ENCODE results near the gene GPR78.

Gene GPR78

GRCh38 chr4:8595237-8596087 lies 15.3 kb downstream of the GPR78 start:
- Histone ChIP-seq H3K27ac (ENCODE audit: extremely low read depth, low read depth, low read length) (no peak overlapping the region), H3K4me1 (ENCODE audit: control insufficient read depth, insufficient read depth, low read length) (no peaks in the 10 kb centered on the region), H3K9me3 (ENCODE audit: control insufficient read depth, insufficient read depth, low read depth, low read length) (no peaks in the 10 kb centered on the region), H3K36me3 (ENCODE audit: control insufficient read depth in 2 of 2, insufficient read depth in 1 of 2, low read length in 2 of 2) (no peaks in the 10 kb centered on the region), H3K4me3 (ENCODE audit: low read depth, low read length) (no peak overlapping the region)
- TF ChIP-seq FEZF1 (tag by site-specific recombination; IDR thresholded peaks at IDR 0.05) (peak; percentile 49; the same call in 1 of the 2 replicates), PATZ1 (tag by site-specific recombination; IDR thresholded peaks at IDR 0.05) (0 out of 2 replicates have a peak, but pooled peaks have one; percentile 19), GLI4 (tag by site-specific recombination; IDR thresholded peaks at IDR 0.05) (no peak), ZBTB48 (tag by site-specific recombination; IDR thresholded peaks at IDR 0.05) (peak; percentile 48; the same call in 1 of the 2 replicates)
- TF ChIP-seq, protein P1, sequence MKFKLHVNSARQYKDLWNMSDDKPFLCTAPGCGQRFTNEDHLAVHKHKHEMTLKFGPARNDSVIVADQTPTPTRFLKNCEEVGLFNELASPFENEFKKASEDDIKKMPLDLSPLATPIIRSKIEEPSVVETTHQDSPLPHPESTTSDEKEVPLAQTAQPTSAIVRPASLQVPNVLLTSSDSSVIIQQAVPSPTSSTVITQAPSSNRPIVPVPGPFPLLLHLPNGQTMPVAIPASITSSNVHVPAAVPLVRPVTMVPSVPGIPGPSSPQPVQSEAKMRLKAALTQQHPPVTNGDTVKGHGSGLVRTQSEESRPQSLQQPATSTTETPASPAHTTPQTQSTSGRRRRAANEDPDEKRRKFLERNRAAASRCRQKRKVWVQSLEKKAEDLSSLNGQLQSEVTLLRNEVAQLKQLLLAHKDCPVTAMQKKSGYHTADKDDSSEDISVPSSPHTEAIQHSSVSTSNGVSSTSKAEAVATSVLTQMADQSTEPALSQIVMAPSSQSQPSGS (tag by site-specific recombination; IDR thresholded peaks at IDR 0.05; ENCODE audit: low read depth), result peak; percentile 8; the same call in 1 of the 2 replicates
- TF ChIP-seq, protein P2, sequence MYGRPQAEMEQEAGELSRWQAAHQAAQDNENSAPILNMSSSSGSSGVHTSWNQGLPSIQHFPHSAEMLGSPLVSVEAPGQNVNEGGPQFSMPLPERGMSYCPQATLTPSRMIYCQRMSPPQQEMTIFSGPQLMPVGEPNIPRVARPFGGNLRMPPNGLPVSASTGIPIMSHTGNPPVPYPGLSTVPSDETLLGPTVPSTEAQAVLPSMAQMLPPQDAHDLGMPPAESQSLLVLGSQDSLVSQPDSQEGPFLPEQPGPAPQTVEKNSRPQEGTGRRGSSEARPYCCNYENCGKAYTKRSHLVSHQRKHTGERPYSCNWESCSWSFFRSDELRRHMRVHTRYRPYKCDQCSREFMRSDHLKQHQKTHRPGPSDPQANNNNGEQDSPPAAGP (tag by site-specific recombination; IDR thresholded peaks at IDR 0.05), result peak; percentile 68
- TF ChIP-seq, protein P3, sequence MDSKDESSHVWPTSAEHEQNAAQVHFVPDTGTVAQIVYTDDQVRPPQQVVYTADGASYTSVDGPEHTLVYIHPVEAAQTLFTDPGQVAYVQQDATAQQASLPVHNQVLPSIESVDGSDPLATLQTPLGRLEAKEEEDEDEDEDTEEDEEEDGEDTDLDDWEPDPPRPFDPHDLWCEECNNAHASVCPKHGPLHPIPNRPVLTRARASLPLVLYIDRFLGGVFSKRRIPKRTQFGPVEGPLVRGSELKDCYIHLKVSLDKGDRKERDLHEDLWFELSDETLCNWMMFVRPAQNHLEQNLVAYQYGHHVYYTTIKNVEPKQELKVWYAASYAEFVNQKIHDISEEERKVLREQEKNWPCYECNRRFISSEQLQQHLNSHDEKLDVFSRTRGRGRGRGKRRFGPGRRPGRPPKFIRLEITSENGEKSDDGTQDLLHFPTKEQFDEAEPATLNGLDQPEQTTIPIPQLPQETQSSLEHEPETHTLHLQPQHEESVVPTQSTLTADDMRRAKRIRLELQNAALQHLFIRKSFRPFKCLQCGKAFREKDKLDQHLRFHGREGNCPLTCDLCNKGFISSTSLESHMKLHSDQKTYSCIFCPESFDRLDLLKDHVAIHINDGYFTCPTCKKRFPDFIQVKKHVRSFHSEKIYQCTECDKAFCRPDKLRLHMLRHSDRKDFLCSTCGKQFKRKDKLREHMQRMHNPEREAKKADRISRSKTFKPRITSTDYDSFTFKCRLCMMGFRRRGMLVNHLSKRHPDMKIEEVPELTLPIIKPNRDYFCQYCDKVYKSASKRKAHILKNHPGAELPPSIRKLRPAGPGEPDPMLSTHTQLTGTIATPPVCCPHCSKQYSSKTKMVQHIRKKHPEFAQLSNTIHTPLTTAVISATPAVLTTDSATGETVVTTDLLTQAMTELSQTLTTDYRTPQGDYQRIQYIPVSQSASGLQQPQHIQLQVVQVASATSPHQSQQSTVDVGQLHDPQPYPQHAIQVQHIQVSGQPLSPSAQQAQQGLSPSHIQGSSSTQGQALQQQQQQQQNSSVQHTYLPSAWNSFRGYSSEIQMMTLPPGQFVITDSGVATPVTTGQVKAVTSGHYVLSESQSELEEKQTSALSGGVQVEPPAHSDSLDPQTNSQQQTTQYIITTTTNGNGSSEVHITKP (tag by site-specific recombination; IDR thresholded peaks at IDR 0.05), result 0 out of 2 replicates have a peak, but pooled peaks have one; percentile 19
- TF ChIP-seq, protein P4, sequence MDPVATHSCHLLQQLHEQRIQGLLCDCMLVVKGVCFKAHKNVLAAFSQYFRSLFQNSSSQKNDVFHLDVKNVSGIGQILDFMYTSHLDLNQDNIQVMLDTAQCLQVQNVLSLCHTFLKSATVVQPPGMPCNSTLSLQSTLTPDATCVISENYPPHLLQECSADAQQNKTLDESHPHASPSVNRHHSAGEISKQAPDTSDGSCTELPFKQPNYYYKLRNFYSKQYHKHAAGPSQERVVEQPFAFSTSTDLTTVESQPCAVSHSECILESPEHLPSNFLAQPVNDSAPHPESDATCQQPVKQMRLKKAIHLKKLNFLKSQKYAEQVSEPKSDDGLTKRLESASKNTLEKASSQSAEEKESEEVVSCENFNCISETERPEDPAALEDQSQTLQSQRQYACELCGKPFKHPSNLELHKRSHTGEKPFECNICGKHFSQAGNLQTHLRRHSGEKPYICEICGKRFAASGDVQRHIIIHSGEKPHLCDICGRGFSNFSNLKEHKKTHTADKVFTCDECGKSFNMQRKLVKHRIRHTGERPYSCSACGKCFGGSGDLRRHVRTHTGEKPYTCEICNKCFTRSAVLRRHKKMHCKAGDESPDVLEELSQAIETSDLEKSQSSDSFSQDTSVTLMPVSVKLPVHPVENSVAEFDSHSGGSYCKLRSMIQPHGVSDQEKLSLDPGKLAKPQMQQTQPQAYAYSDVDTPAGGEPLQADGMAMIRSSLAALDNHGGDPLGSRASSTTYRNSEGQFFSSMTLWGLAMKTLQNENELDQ (tag by site-specific recombination; IDR thresholded peaks at IDR 0.05; ENCODE audit: low read depth), result no peak
- ChIA-PET POLR2A (no interaction called here), CTCF (interaction anchor here (0.6 to 4.0 kb wide), 6 partner anchors 49 to 149 kb away, joined by 3 to 19 read pairs (median 3); no protein-coding TSS in a partner anchor)

DNA sequence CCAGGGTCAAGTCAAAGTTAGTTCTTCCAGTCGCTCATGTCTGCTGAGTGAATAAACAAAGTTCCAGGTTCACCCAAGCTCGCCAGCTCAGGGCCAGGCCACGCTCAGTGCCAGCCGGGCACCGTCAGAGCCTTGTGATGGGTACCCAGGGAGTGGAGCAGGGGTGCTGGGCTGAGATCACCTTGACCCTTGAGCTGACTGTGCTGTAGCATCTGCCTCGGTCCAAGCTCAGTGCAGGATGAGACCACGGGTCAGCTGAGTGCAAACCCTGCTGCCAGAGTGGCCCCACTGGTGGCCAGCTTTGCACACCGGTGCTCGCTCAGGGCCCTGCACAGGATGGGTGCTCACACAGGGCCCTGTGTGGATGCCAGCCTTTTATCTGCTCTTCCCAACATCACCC lies 16.7 kb downstream of the GPR78 start:
- H3K9me3 ChIP-seq (ENCODE audit: control insufficient read depth, insufficient read depth, low read depth, low read length), result no peaks in the 10 kb centered on the region
- H3K27ac ChIP-seq (ENCODE audit: extremely low read depth, low read depth, low read length), result no peak overlapping the region
- no peaks in the 10 kb centered on the region for H3K4me1 ChIP-seq (ENCODE audit: control insufficient read depth, insufficient read depth, low read length)
- no peak overlapping the region for H3K4me3 ChIP-seq (ENCODE audit: low read depth, low read length)
- POLR2A ChIA-PET, result no interaction called here
- H3K36me3 ChIP-seq (ENCODE audit: control insufficient read depth in 2 of 2, insufficient read depth in 1 of 2, low read length in 2 of 2), result no peaks in the 10 kb centered on the region
- CTCF ChIA-PET, result interaction anchor here (0.7 to 1.9 kb wide), 3 partner anchors 10 to 128 kb away, joined by 3 to 8 read pairs (median 8); no protein-coding TSS in a partner anchor
- TF ChIP-seq SP7 (tag by site-specific recombination; IDR thresholded peaks at IDR 0.05), result no peak
- TF ChIP-seq ZNF776 (tag by site-specific recombination; IDR thresholded peaks at IDR 0.05; ENCODE audit: borderline replicate concordance), result no peak
- no peak for TF ChIP-seq ZNF626 (tag by site-specific recombination; IDR thresholded peaks at IDR 0.05)
- TF ChIP-seq ZNF571 (tag by site-specific recombination; IDR thresholded peaks at IDR 0.05), result no peak
- TF ChIP-seq ZNF362 (tag by site-specific recombination; IDR thresholded peaks at IDR 0.05), result no peak
- no peak for TF ChIP-seq ZNF26 (tag by site-specific recombination; IDR thresholded peaks at IDR 0.05)
- TF ChIP-seq REPIN1 (tag by site-specific recombination; IDR thresholded peaks at IDR 0.05; ENCODE audit: low read depth), result no peak
- TF ChIP-seq ZNF501 (tag by site-specific recombination; IDR thresholded peaks at IDR 0.05), result no peak
- no peak for TF ChIP-seq ZNF223 (tag by site-specific recombination; IDR thresholded peaks at IDR 0.05)
- TF ChIP-seq ZNF202 (tag by site-specific recombination; IDR thresholded peaks at IDR 0.05; ENCODE audit: borderline replicate concordance), result no peak
- TF ChIP-seq ZNF155 (tag by site-specific recombination; IDR thresholded peaks at IDR 0.05), result no peak

All from HEK293 (cell line).